ENCODE data around the gene STX16. TPM values are rescaled to one million over a fixed set of nuclear protein-coding genes. Genes with fewer than 3 reads are reported as not detected.
A peak's percentile ranks its signal among the peaks of the same experiment; 100 is the strongest.

Gene STX16
- total RNA-seq, 1 experiment from 2014 or later, result 89.1 TPM

DNA sequence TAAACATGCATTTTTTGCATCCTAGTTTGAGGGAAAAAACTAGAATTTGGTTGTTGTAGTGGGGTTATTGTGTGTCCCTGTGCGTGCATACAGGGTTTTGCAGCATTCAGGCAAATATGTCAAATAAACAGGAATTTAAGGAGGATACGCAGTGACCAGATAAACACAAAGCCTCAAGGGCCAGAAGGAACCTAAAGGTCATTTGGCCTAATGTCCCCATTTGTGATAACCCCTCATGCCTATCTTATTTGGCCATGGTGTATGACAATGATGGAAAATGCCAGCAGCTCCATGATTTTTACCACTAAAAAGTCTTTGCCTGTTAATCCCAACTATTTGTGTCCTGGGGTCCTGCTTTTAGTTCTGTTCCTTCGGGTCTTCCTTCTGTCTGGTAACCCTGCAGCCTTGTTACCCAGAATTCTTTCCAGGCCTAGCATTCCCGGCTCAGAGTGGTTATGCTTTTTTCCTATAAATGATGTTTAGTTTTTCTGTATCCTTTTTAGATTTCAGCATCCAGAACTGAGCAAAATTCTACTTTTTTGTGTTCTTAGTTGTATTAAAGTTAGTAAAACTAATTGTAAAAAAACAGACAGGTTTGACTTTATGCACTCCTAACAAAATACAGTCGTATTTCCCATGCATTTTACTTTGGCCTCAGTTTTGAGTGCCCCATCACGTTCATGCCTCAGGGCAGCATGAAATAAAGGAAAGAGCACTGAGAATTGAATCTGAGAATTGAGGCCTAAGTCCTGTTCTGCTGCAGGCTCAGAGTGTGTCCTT lies 4.4 kb downstream of the STX16 start (continued):
- TF ChIP-seq, protein P1, sequence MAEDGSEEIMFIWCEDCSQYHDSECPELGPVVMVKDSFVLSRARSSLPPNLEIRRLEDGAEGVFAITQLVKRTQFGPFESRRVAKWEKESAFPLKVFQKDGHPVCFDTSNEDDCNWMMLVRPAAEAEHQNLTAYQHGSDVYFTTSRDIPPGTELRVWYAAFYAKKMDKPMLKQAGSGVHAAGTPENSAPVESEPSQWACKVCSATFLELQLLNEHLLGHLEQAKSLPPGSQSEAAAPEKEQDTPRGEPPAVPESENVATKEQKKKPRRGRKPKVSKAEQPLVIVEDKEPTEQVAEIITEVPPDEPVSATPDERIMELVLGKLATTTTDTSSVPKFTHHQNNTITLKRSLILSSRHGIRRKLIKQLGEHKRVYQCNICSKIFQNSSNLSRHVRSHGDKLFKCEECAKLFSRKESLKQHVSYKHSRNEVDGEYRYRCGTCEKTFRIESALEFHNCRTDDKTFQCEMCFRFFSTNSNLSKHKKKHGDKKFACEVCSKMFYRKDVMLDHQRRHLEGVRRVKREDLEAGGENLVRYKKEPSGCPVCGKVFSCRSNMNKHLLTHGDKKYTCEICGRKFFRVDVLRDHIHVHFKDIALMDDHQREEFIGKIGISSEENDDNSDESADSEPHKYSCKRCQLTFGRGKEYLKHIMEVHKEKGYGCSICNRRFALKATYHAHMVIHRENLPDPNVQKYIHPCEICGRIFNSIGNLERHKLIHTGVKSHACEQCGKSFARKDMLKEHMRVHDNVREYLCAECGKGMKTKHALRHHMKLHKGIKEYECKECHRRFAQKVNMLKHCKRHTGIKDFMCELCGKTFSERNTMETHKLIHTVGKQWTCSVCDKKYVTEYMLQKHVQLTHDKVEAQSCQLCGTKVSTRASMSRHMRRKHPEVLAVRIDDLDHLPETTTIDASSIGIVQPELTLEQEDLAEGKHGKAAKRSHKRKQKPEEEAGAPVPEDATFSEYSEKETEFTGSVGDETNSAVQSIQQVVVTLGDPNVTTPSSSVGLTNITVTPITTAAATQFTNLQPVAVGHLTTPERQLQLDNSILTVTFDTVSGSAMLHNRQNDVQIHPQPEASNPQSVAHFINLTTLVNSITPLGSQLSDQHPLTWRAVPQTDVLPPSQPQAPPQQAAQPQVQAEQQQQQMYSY (CRISPR knock-in tag; IDR thresholded peaks at IDR 0.05), result no peak

DNA sequence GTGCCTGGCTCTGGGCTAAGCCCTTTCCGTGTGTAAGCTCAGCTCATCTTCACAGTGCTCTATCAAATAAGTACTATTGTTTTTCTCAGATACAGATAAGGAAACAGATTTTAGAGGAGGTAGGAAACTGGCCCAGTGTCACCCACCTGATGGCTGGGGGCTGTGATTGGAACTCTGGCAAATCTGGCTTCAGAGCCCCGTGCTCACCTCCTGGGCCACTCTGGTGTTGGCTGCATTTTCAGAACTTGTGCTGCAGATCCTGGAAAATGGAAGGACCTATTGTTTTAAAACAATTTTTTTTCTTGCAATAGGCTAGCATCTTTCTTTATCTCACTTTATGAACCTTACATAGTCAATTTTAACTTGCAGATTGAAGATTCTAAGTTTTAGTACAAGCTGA lies 5.7 kb downstream of the STX16 start:
- CTCF ChIA-PET, result interaction anchor here (0.5 to 1.4 kb wide), 8 partner anchors 8 to 189 kb away, joined by 3 to 6 read pairs (median 4); no protein-coding TSS in a partner anchor
- Mint-ChIP-seq H3K36me3 (peaks cover 7% of the 10 kb centered on the region), H3K4me1 (peaks cover 75% of the 10 kb centered on the region), H3K27ac (peak overlapping the region; percentile 91), H3K9me3 (no peaks in the 10 kb centered on the region), H3K4me3 (peak overlapping the region; percentile 50), H3K27me3 (ENCODE audit: low read depth) (no peaks in the 10 kb centered on the region; the same call in 1 of the 2 replicates)
- no peak for ATAC-seq
- no peak for DNase-seq (ENCODE audit: low spot score)
- TF ChIP-seq HMGA2 (CRISPR knock-in tag; IDR thresholded peaks at IDR 0.05) (no peak), GRHL2 (CRISPR knock-in tag; IDR thresholded peaks at IDR 0.05; ENCODE audit: insufficient replicate concordance, severe bottlenecking) (no peak), ATF1 (CRISPR knock-in tag; IDR thresholded peaks at IDR 0.05) (no peak), KAT7 (CRISPR knock-in tag; IDR thresholded peaks at IDR 0.05; ENCODE audit: borderline replicate concordance) (no peak), OVOL2 (CRISPR knock-in tag; IDR thresholded peaks at IDR 0.05; ENCODE audit: borderline replicate concordance) (no peak), CREB1 (CRISPR knock-in tag; IDR thresholded peaks at IDR 0.05) (no peak), NFYB (CRISPR knock-in tag; conservative IDR thresholded peaks at IDR 0.05; ENCODE audit: low read depth) (no peak), JUN (CRISPR knock-in tag; IDR thresholded peaks at IDR 0.05) (no peak), ZNF263 (CRISPR knock-in tag; IDR thresholded peaks at IDR 0.05; ENCODE audit: low read depth) (no peak), TP53 (CRISPR knock-in tag; IDR thresholded peaks at IDR 0.05) (no peak), NFE2L1 (CRISPR knock-in tag; IDR thresholded peaks at IDR 0.05) (no peak)
- TF ChIP-seq, protein P2, sequence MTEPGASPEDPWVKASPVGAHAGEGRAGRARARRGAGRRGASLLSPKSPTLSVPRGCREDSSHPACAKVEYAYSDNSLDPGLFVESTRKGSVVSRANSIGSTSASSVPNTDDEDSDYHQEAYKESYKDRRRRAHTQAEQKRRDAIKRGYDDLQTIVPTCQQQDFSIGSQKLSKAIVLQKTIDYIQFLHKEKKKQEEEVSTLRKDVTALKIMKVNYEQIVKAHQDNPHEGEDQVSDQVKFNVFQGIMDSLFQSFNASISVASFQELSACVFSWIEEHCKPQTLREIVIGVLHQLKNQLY (CRISPR knock-in tag; IDR thresholded peaks at IDR 0.05), result no peak
- TF ChIP-seq, protein P3, sequence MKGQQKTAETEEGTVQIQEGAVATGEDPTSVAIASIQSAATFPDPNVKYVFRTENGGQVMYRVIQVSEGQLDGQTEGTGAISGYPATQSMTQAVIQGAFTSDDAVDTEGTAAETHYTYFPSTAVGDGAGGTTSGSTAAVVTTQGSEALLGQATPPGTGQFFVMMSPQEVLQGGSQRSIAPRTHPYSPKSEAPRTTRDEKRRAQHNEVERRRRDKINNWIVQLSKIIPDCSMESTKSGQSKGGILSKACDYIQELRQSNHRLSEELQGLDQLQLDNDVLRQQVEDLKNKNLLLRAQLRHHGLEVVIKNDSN (CRISPR knock-in tag; IDR thresholded peaks at IDR 0.05), result no peak
- TF ChIP-seq, protein P4, sequence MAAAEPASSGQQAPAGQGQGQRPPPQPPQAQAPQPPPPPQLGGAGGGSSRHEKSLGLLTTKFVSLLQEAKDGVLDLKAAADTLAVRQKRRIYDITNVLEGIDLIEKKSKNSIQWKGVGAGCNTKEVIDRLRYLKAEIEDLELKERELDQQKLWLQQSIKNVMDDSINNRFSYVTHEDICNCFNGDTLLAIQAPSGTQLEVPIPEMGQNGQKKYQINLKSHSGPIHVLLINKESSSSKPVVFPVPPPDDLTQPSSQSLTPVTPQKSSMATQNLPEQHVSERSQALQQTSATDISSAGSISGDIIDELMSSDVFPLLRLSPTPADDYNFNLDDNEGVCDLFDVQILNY (CRISPR knock-in tag; IDR thresholded peaks at IDR 0.05), result no peak
- TF ChIP-seq, protein P5, sequence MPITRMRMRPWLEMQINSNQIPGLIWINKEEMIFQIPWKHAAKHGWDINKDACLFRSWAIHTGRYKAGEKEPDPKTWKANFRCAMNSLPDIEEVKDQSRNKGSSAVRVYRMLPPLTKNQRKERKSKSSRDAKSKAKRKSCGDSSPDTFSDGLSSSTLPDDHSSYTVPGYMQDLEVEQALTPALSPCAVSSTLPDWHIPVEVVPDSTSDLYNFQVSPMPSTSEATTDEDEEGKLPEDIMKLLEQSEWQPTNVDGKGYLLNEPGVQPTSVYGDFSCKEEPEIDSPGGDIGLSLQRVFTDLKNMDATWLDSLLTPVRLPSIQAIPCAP (CRISPR knock-in tag; IDR thresholded peaks at IDR 0.05), result no peak
- TF ChIP-seq, protein P6, sequence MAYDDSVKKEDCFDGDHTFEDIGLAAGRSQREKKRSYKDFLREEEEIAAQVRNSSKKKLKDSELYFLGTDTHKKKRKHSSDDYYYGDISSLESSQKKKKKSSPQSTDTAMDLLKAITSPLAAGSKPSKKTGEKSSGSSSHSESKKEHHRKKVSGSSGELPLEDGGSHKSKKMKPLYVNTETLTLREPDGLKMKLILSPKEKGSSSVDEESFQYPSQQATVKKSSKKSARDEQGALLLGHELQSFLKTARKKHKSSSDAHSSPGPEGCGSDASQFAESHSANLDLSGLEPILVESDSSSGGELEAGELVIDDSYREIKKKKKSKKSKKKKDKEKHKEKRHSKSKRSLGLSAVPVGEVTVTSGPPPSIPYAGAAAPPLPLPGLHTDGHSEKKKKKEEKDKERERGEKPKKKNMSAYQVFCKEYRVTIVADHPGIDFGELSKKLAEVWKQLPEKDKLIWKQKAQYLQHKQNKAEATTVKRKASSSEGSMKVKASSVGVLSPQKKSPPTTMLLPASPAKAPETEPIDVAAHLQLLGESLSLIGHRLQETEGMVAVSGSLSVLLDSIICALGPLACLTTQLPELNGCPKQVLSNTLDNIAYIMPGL (CRISPR knock-in tag; IDR thresholded peaks at IDR 0.05), result no peak
- TF ChIP-seq, protein P7, sequence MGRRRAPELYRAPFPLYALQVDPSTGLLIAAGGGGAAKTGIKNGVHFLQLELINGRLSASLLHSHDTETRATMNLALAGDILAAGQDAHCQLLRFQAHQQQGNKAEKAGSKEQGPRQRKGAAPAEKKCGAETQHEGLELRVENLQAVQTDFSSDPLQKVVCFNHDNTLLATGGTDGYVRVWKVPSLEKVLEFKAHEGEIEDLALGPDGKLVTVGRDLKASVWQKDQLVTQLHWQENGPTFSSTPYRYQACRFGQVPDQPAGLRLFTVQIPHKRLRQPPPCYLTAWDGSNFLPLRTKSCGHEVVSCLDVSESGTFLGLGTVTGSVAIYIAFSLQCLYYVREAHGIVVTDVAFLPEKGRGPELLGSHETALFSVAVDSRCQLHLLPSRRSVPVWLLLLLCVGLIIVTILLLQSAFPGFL (CRISPR knock-in tag; IDR thresholded peaks at IDR 0.05; ENCODE audit: borderline replicate concordance), result no peak
- TF ChIP-seq, protein P8, sequence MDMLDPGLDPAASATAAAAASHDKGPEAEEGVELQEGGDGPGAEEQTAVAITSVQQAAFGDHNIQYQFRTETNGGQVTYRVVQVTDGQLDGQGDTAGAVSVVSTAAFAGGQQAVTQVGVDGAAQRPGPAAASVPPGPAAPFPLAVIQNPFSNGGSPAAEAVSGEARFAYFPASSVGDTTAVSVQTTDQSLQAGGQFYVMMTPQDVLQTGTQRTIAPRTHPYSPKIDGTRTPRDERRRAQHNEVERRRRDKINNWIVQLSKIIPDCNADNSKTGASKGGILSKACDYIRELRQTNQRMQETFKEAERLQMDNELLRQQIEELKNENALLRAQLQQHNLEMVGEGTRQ (CRISPR knock-in tag; IDR thresholded peaks at IDR 0.05), result no peak
- TF ChIP-seq, protein P9, sequence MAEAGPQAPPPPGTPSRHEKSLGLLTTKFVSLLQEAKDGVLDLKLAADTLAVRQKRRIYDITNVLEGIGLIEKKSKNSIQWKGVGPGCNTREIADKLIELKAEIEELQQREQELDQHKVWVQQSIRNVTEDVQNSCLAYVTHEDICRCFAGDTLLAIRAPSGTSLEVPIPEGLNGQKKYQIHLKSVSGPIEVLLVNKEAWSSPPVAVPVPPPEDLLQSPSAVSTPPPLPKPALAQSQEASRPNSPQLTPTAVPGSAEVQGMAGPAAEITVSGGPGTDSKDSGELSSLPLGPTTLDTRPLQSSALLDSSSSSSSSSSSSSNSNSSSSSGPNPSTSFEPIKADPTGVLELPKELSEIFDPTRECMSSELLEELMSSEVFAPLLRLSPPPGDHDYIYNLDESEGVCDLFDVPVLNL (CRISPR knock-in tag; IDR thresholded peaks at IDR 0.05; ENCODE audit: borderline replicate concordance, low read depth), result no peak
- POLR2A ChIA-PET, result interaction anchor here (0.8 kb wide), 1 partner anchor 195 kb away, joined by 3 read pairs; no protein-coding TSS in a partner anchor

Measured in WTC11 (cell line).